Amniotic epithelial cell (primary cell): Measurements from ENCODE around the gene PROX1.

Experiments used
- DNase-seq: peaks from one replicate; pipeline ENCODE4 v3.0.0-alpha.2; 2010; ENCODE audit warnings: low read depth

The PROX1 gene

GRCh38 chr1:214022810-214023425 lies 35.1 kb downstream of the PROX1 start:
- no peak for DNase-seq

GRCh38 chr1:214026985-214027384 lies 39.2 kb downstream of the PROX1 start:
- no peak for DNase-seq

- DNase-seq = no peak
These were observed 39.7 kb downstream of the PROX1 start for GRCh38 chr1:214027498-214027897.

DNA sequence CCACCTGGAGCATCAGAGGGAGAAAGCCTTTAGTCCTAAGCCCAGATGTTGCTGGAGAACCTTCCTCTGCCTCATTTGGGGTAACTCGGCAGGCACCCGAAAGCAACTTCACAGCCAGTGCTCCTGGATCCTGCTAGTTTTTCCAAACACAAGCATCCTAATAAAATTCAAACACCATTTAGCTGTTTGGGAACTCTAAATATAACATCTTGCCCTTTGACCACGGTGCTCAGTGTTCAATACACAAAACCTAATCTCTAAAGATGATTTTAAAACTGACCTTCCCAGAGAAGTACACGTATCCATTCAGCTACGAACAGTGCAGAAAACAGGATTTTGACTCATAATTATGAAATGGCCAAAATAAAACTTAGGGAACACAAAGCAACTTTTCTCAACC lies 40.3 kb downstream of the PROX1 start:
- no peak for DNase-seq

GRCh38 chr1:214028649-214029406 lies 41.1 kb downstream of the PROX1 start:
- no peak for DNase-seq

- DNase-seq = no peak
These were observed 42.0 kb downstream of the PROX1 start for GRCh38 chr1:214029796-214030195.

DNA sequence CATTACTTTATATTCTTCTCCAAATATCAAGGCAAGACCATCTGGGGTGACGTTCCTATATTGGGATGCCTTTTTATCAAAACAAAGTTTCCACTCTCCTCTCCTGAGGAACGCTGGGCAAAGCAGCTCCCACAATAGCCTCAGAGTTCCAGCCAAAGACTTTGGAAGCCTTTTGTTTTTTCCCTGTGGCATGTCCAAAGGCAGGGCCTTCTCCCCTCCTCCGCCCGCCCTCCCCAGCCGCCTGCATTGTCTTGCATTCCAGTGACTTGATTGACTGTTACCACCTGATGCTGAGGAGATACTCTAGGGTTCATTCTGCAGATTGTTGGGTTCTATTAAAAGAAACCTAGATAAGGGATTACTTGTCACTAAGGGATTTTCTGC lies 43.5 kb downstream of the PROX1 start:
- no peak for DNase-seq

DNA sequence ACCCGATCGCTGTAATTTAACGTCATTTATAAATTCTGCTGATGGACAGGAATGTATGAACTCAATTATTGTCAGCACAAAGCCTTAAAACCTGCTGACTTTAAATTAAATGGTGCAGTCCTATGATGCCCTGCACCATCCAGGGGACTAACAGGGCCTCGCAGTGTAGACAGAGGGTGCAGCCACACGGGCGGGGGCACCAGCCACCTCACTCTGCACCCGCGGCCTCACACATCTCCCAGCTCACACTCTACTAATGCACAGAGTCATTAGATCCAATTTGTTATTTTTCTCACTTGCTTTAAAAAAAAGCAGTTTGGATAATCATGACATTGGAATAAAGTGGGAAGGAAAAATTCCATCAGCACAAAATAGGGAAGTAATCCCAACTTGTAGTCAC lies 49.7 kb downstream of the PROX1 start:
- DNase-seq = no peak

GRCh38 chr1:214039394-214040018 lies 51.7 kb downstream of the PROX1 start:
- no peak for DNase-seq

DNA sequence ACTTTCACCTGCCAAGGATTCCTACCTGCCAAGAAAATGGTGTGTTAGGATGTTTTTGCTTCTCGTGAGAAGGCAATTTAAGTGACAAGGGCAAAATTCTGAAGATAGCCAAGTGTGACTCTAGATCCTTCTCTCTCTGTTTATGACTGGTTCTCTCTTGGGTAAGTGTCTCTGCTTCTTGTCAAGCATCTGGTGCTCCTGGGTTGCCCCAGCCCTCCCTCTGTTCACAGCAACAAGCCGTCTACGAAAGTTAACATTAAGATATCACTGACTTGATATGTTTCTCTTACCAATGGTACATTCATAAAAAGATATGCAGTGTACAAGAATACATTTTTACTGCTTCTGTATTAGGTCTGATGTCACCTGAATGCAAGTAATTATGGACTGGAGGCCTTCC lies 55.4 kb downstream of the PROX1 start:
- DNase-seq = no peak

GRCh38 chr1:214044438-214045214 lies 56.9 kb downstream of the PROX1 start:
- no peak for DNase-seq

DNA sequence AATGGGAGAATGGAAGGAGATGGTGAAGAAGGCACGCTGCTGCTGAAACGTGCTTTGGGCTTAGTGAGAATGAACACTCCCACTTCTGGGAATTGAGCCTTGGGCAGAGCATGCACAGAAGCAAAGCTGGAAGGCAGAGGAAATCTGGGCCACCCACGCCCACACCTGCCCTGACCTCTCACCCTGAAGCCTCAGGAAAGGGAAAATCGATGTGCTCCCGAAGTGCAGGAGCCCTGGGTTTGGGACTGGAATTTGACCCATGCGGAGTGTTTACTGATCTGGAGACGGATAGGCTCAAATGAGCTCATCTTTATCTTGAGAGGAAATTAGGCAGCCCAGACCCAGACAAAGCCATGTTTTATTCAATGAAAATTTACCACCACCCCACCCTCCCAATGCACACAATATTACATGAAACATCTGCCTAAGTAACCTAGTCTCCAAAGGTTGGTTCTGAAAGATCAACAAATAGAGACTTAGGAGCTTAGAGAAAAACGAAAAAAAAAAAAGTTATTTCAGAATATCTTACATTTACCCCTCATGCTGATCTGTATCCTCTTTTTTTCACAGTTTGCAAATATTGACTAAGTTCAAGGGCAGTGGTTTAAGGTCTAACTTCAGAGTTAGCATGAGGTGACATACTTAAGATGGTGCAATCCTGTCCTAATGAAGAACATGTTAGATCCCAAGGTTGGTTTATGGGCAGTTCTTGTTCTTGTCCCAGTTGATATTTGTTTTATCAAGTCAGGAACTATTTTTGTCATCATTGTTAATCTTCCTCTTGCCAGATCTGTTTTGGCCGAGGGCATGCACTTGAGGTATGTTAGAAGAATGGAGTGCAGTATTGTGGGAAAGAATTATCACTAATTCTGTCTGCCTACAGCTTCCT lies 63.0 kb downstream of the PROX1 start:
- DNase-seq = no peak

DNA sequence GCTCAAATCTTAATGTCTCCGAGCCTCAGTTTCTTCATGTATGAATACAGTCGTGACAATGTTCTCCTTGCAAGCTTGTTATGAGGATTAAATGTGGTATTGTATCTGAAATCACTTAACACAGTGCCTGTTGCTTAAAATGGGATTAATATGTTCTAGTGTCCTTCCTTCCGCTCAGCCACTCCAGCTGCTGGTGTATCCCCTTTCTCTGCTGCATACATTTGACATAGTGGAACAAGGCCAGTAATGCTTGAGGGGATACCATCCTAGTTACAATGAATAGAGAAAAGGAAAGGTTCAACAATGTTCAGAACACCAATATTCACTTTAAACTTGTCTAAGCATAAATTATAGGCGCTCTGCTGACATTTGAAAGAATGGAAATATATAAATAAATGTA lies 64.0 kb downstream of the PROX1 start:
- no peak for DNase-seq

GRCh38 chr1:214058076-214058475 lies 70.3 kb downstream of the PROX1 start:
- no peak for DNase-seq

GRCh38 chr1:214066190-214066589 lies 78.4 kb downstream of the PROX1 start:
- DNase-seq = no peak

- DNase-seq = no peak
These were observed 79.2 kb downstream of the PROX1 start for GRCh38 chr1:214066936-214067335.

DNA sequence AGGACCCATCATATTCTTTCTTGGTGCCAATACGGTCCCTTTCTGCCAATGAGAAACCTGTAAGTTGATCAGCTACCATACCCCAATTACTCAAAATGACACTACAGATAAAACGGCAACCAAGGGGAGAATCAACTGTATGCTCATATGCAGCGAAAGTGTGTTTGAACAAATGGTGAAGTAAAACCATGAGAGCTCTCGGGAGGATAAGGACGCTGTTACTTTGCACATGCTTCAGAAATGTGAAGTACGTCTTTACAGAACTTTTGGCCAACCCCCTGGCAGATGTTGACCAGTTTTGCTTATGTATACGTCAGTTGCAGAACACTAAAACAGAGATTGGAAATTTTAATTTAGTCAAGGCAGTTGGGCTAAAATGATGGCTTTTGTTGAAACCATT lies 79.6 kb downstream of the PROX1 start:
- DNase-seq = no peak

- DNase-seq = no peak
These were observed 80.3 kb downstream of the PROX1 start for GRCh38 chr1:214067853-214068703.

- DNase-seq = no peak
These were observed 81.2 kb downstream of the PROX1 start for GRCh38 chr1:214068979-214069378.

DNA sequence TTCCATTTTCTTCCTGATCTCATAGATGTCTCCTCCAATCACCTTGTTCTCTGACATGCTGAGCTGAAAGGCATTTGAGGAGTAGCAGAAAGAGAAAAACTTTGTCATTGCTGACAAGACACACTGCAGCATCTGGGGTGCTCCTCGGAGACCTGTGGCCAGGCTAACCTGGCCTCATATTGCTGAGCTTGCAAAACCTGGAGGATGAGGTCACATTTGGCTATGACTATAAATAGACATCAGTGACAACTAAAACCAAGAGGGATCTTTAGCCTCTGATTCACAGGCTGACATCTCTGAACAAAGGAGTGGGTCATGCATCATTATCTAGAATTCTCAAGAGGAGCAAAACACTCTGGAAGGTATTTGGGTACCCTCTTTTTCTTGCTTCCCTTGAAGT lies 83.7 kb downstream of the PROX1 start:
- DNase-seq = no peak
